ENCODE measurements around the gene RPL22L1.
"Not testable (repeated sequence)": the region's sequence is repeated elsewhere in the genome, so short reads cannot be mapped to it uniquely, and the experiment has no call there.

RPL22L1 gene

GRCh38 chr3:170836491-170836890, 33.5 kb downstream of the RPL22L1 start:
- no peak for DNase-seq (ENCODE audit: low spot score)
- no peak for TF ChIP-seq CTCF (IDR thresholded peaks at IDR 0.05; ENCODE audit: extremely low read depth, missing control alignments)

DNA sequence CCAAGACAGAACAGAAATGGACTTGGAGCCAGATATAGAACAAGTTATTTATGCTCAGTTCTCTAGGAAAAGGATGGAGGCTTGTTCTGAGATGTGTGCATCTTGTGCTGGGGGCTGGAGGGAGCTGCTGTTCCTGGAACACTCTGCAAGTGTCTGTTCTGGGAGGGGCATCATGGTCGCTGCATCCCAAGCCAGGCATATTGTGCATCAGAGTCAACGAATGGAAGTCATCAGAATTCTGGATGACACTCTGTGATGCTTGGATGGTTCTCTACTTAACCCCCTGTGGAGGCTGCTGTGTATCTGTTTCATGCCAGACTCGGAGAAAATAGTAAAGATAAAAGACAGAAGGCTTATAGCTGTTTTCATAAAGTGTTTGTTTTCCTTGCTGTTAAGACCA, 34.7 kb downstream of the RPL22L1 start:
- no peak for DNase-seq (ENCODE audit: low spot score)
- no peak for TF ChIP-seq CTCF (IDR thresholded peaks at IDR 0.05; ENCODE audit: extremely low read depth, missing control alignments)

- TF ChIP-seq CTCF (IDR thresholded peaks at IDR 0.05; ENCODE audit: extremely low read depth, missing control alignments): no peak
- no peak for DNase-seq (ENCODE audit: low spot score)
Observed at GRCh38 chr3:170830580-170830979, 39.4 kb downstream of the RPL22L1 start.

GRCh38 chr3:170829546-170830272, 40.3 kb downstream of the RPL22L1 start:
- DNase-seq (ENCODE audit: low spot score): no peak

GRCh38 chr3:170826047-170826446, 43.9 kb downstream of the RPL22L1 start:
- DNase-seq (ENCODE audit: low spot score): no peak
- no peak for TF ChIP-seq CTCF (IDR thresholded peaks at IDR 0.05; ENCODE audit: extremely low read depth, missing control alignments)

More at GRCh38 chr3:170829546-170830272, 40.3 kb downstream of the RPL22L1 start:
- no peak for TF ChIP-seq CTCF (IDR thresholded peaks at IDR 0.05; ENCODE audit: extremely low read depth, missing control alignments)

- not testable (repeated sequence) for DNase-seq (ENCODE audit: low spot score)
Observed at GRCh38 chr3:170823562-170823961, 46.4 kb downstream of the RPL22L1 start.

- not testable (repeated sequence) for DNase-seq (ENCODE audit: low spot score)
Observed at GRCh38 chr3:170818325-170818724, 51.7 kb downstream of the RPL22L1 start.

DNA sequence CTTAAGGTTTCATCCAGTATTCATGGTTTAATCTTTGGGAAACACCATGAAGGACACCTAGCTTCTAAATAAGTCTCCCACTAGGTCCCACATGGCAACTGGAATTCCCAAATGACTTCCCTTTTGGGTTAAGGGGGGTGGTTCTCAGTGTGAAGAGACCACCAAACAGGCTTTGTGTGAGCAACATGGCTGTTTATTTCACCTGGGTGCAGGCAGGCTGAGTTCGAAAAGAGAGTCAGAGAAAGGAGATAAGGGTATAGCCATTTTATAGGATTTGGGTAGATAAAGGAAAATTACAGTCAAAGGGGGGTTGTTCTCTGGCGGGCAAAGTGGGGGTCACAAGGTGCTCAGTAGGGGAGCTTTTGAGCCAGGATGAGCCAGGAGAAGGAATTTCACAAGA, 52.5 kb downstream of the RPL22L1 start:
- not testable (repeated sequence) for DNase-seq (ENCODE audit: low spot score)

GRCh38 chr3:170816841-170817240, 53.2 kb downstream of the RPL22L1 start:
- DNase-seq (ENCODE audit: low spot score): no peak
- TF ChIP-seq CTCF (IDR thresholded peaks at IDR 0.05; ENCODE audit: extremely low read depth, missing control alignments): no peak
